GM13977 (cell line): Measurements from ENCODE around the gene FERMT3.

Source experiments
- DNase-seq: peaks from one replicate; pipeline ENCODE4 v3.0.0; 2012; ENCODE audit warnings: low spot score
- in situ Hi-C: fragments of 300-500 bp; cut with MboI; formaldehyde crosslinking; loops from one replicate; pipeline ENCODE4 v1.12.0; 2022; ENCODE audit warnings: low sequenced_read_pairs, low pct_unique_long_range_greater_than_20kb, mixed read lengths, inconsistent platforms; ENCODE audit not compliant: unreplicated experiment
- TF ChIP-seq, protein P1 (sequence below): IDR thresholded peaks from 2 replicates; pipeline ENCODE4 v1.5.1; 2012; ENCODE audit warnings: mild to moderate bottlenecking, control low read depth; ENCODE audit not compliant: insufficient read depth; ENCODE audit errors: extremely low read depth, missing control alignments

Gene FERMT3

DNA sequence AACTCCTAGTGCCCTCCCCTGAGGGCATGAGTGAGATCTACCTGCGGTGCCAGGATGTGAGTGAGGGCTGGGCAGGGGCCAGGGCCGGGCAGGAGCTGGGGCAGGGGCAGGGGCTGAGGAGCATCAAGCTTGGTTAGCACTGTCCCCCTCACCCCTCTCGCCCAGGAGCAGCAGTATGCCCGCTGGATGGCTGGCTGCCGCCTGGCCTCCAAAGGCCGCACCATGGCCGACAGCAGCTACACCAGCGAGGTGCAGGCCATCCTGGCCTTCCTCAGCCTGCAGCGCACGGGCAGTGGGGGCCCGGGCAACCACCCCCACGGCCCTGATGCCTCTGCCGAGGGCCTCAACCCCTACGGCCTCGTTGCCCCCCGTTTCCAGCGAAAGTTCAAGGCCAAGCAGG is 13.8 kb downstream of the FERMT3 start:
- DNase-seq: no peak
- in situ Hi-C loops: no loop called here
- TF ChIP-seq, protein P1, sequence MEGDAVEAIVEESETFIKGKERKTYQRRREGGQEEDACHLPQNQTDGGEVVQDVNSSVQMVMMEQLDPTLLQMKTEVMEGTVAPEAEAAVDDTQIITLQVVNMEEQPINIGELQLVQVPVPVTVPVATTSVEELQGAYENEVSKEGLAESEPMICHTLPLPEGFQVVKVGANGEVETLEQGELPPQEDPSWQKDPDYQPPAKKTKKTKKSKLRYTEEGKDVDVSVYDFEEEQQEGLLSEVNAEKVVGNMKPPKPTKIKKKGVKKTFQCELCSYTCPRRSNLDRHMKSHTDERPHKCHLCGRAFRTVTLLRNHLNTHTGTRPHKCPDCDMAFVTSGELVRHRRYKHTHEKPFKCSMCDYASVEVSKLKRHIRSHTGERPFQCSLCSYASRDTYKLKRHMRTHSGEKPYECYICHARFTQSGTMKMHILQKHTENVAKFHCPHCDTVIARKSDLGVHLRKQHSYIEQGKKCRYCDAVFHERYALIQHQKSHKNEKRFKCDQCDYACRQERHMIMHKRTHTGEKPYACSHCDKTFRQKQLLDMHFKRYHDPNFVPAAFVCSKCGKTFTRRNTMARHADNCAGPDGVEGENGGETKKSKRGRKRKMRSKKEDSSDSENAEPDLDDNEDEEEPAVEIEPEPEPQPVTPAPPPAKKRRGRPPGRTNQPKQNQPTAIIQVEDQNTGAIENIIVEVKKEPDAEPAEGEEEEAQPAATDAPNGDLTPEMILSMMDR: no peak

DNA sequence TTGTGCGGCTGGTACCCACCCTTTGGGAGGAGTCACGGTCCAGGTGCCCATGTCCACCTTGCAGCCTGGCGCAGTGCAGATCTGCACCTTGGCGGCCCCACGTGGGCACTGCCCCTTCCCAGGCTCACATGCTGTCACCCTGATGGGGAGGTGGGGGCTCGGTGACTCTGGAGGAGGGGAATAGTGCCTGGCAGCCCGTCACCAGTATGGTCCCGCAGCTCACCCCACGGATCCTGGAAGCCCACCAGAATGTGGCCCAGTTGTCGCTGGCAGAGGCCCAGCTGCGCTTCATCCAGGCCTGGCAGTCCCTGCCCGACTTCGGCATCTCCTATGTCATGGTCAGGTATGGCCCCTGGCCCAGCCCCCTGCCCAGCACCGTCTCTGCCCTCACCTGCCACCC is 14.3 kb downstream of the FERMT3 start:
- in situ Hi-C loops: no loop called here
- DNase-seq: no peak
- TF ChIP-seq, protein P1: no peak

- TF ChIP-seq, protein P1: no peak
- DNase-seq: no peak
- in situ Hi-C loops: no loop called here
These were observed 16.1 kb downstream of the FERMT3 start for GRCh38 chr11:64222651-64223000.

GRCh38 chr11:64223001-64223651 is 16.6 kb downstream of the FERMT3 start:
- in situ Hi-C loops: no loop called here
- DNase-seq: no peak
- TF ChIP-seq, protein P1: no peak

DNA sequence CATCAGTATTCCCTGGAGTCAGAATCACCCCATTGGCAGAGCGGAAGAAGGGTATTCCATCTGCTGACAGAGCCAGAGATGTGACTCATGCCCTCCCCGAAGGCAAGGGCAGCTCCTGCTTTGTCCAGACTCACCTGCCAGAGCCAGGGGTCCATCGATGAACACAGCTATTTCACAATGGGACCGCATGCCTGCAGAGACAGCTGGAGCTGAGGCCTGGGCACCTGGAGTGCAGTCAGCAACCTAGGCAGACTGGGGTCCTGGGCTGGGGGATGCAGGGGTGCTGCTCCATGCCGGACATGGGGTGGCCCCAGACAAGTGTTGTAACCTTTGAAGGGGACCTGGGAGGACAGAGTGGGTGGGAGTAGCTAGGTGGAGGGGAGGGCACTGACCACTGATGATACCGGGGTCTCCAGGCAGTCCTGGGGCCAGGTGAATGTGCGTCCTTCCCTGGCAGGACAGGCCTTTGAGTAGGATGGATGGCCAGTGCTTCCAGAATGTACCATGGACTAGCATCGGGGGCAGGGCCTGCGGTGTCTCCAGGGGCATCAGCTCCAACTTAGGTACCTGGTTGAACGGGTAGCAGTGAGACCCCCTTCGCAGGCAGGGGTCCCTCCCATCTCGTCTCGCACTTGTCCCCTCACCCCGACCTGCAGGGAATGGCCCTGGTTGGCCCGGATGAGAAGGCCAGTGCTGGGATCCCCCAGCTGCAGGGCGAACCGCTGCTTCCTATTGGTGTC is 17.8 kb downstream of the FERMT3 start:
- in situ Hi-C loops: no loop called here
- no peak for DNase-seq
- TF ChIP-seq, protein P1: no peak

- TF ChIP-seq, protein P1: no peak
- no peak for DNase-seq
- in situ Hi-C loops: no loop called here
These were observed 18.5 kb downstream of the FERMT3 start for GRCh38 chr11:64224891-64225607.
